PC-3 (cell line): ENCODE measurements around the gene ACAP2.
"Not testable (repeated sequence)": the region's sequence is repeated elsewhere in the genome, so short reads cannot be mapped to it uniquely, and the experiment has no call there.

ENCODE experiments used
- CTCF ChIP-seq: fragments of 300-600 bp; sonication (generic); conservative IDR thresholded peaks from 2 replicates; pipeline ENCODE4 v1.5.1; 2017; ENCODE audit warnings: antibody characterized with exemption, low read depth, mild to moderate bottlenecking, low read length
- EZH2 ChIP-seq: fragments of 300-600 bp; sonication (generic); IDR thresholded peaks from one replicate; pipeline ENCODE4 v1.6.1; 2017; ENCODE audit warnings: antibody characterized with exemption, mild to moderate bottlenecking, low read length; ENCODE audit not compliant: unreplicated experiment
- EZH2phosphoT487 ChIP-seq: fragments of 300-600 bp; sonication (generic); IDR thresholded peaks from 2 replicates; pipeline ENCODE4 v1.6.1; 2018; ENCODE audit warnings: mild to moderate bottlenecking, antibody characterized with exemption, low read length, borderline replicate concordance

GRCh38 chr3:195290643-195291042 lies 152.2 kb downstream of the ACAP2 start:
- not testable (repeated sequence) for TF ChIP-seq CTCF, EZH2, EZH2phosphoT487
